NCI-H2029 treated with DMSO at 0.1 percent for 48 hours (cell line): ENCODE data around the gene USP47.

Experiments used
- DNase-seq: peaks from one replicate; lab custom pipeline; 2025; lab: John Stamatoyannopoulos, UW

The USP47 gene

GRCh38 chr11:11942668-11943067, 100.9 kb downstream of the USP47 start:
- no peak for DNase-seq

- DNase-seq, result no peak
Measured at GRCh38 chr11:11944444-11944843, 102.7 kb downstream of the USP47 start.

- no peak for DNase-seq
Measured at GRCh38 chr11:11946180-11946579, 104.4 kb downstream of the USP47 start.

GRCh38 chr11:11946878-11947277, 105.1 kb downstream of the USP47 start:
- no peak for DNase-seq

GRCh38 chr11:11947825-11948224, 106.1 kb downstream of the USP47 start:
- DNase-seq, result no peak

GRCh38 chr11:11948242-11948947, 106.6 kb downstream of the USP47 start:
- DNase-seq, result no peak

GRCh38 chr11:11949482-11949881, 107.7 kb downstream of the USP47 start:
- no peak for DNase-seq

- no peak for DNase-seq
Measured at GRCh38 chr11:11952036-11952435, 110.3 kb downstream of the USP47 start.

GRCh38 chr11:11956006-11956405, 114.2 kb downstream of the USP47 start:
- DNase-seq, result no peak

- no peak for DNase-seq
Measured at GRCh38 chr11:11958403-11959231, 116.8 kb downstream of the USP47 start.

GRCh38 chr11:11959601-11960000, 117.8 kb downstream of the USP47 start:
- DNase-seq, result no peak

GRCh38 chr11:11960687-11961086, 118.9 kb downstream of the USP47 start:
- no peak for DNase-seq

- no peak for DNase-seq
Measured at GRCh38 chr11:11961399-11962028, 119.7 kb downstream of the USP47 start.

GRCh38 chr11:11963067-11963466, 121.3 kb downstream of the USP47 start:
- no peak for DNase-seq

- DNase-seq, result no peak
Measured at GRCh38 chr11:11963842-11964773, 122.3 kb downstream of the USP47 start.

- no peak for DNase-seq
Measured at GRCh38 chr11:11964774-11965150, 123.0 kb downstream of the USP47 start.

GRCh38 chr11:11965192-11965591, 123.4 kb downstream of the USP47 start:
- no peak for DNase-seq

GRCh38 chr11:11965656-11966353, 124.0 kb downstream of the USP47 start:
- DNase-seq, result no peak

GRCh38 chr11:11966354-11966741, 124.6 kb downstream of the USP47 start:
- DNase-seq, result no peak

- no peak for DNase-seq
Measured at GRCh38 chr11:11966826-11967668, 125.3 kb downstream of the USP47 start.
